Measurements from ENCODE around the gene ARNT2.

GRCh38 chr15:80582816-80583423 is 178.7 kb downstream of the ARNT2 start:
- TF ChIP-seq, protein P1, sequence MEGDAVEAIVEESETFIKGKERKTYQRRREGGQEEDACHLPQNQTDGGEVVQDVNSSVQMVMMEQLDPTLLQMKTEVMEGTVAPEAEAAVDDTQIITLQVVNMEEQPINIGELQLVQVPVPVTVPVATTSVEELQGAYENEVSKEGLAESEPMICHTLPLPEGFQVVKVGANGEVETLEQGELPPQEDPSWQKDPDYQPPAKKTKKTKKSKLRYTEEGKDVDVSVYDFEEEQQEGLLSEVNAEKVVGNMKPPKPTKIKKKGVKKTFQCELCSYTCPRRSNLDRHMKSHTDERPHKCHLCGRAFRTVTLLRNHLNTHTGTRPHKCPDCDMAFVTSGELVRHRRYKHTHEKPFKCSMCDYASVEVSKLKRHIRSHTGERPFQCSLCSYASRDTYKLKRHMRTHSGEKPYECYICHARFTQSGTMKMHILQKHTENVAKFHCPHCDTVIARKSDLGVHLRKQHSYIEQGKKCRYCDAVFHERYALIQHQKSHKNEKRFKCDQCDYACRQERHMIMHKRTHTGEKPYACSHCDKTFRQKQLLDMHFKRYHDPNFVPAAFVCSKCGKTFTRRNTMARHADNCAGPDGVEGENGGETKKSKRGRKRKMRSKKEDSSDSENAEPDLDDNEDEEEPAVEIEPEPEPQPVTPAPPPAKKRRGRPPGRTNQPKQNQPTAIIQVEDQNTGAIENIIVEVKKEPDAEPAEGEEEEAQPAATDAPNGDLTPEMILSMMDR (conservative IDR thresholded peaks at IDR 0.05 in 1 of 2, IDR thresholded peaks at IDR 0.05 in 1 of 2; ENCODE audit: low read depth in 1 of 2, low read length in 2 of 2): no peak
- no peak for TF ChIP-seq EZH2 (IDR thresholded peaks at IDR 0.05; ENCODE audit: low read length, missing control alignments)
